OCI-M1 (cell line): ENCODE measurements around the gene PEAK3.
A peak's percentile ranks its signal among the peaks of the same experiment; 100 is the strongest.

Experiments used
- DNase-seq: peaks from one replicate; lab custom pipeline; 2025; lab: John Stamatoyannopoulos, UW

PEAK3 gene

GRCh38 chr19:2249880-2250765 lies 31.9 kb downstream of the PEAK3 start:
- DNase-seq, result no peak

GRCh38 chr19:2249010-2249866 lies 32.7 kb downstream of the PEAK3 start, which contains the start of gene AMH:
Gene AMH, plus strand, starts transcription at chr19:2249323. Its CDS starts 10 bp downstream, at chr19:2249333.
- no peak for DNase-seq

- no peak for DNase-seq
Measured at GRCh38 chr19:2248136-2249009, 33.6 kb downstream of the PEAK3 start.

GRCh38 chr19:2247433-2248101 lies 34.4 kb downstream of the PEAK3 start:
- DNase-seq, result no peak

- no peak for DNase-seq
Measured at GRCh38 chr19:2246801-2247361, 35.1 kb downstream of the PEAK3 start.

GRCh38 chr19:2246014-2246620 lies 35.9 kb downstream of the PEAK3 start:
- DNase-seq, result no peak

GRCh38 chr19:2245273-2245672 lies 36.7 kb downstream of the PEAK3 start:
- DNase-seq, result no peak

GRCh38 chr19:2244486-2244885 lies 37.5 kb downstream of the PEAK3 start:
- DNase-seq, result no peak

GRCh38 chr19:2244125-2244411 lies 37.9 kb downstream of the PEAK3 start:
- DNase-seq, result no peak

- DNase-seq, result no peak
Measured at GRCh38 chr19:2243274-2244124, 38.5 kb downstream of the PEAK3 start.

- no peak for DNase-seq
Measured at GRCh38 chr19:2242816-2243215, 39.2 kb downstream of the PEAK3 start.

- DNase-seq, result no peak
Measured at GRCh38 chr19:2242092-2242537, 39.9 kb downstream of the PEAK3 start.

- no peak for DNase-seq
Measured at GRCh38 chr19:2240881-2241760, 40.9 kb downstream of the PEAK3 start.

GRCh38 chr19:2239771-2240770 lies 41.9 kb downstream of the PEAK3 start:
- DNase-seq, result peak; percentile 70

- DNase-seq, result peak; percentile 38
Measured at GRCh38 chr19:2239173-2239572, 42.8 kb downstream of the PEAK3 start.

GRCh38 chr19:2237869-2238153 lies 44.2 kb downstream of the PEAK3 start:
- no peak for DNase-seq

- DNase-seq, result no peak
Measured at GRCh38 chr19:2237051-2237868, 44.7 kb downstream of the PEAK3 start.
